ENCODE results near the gene CXCR5.

DNA sequence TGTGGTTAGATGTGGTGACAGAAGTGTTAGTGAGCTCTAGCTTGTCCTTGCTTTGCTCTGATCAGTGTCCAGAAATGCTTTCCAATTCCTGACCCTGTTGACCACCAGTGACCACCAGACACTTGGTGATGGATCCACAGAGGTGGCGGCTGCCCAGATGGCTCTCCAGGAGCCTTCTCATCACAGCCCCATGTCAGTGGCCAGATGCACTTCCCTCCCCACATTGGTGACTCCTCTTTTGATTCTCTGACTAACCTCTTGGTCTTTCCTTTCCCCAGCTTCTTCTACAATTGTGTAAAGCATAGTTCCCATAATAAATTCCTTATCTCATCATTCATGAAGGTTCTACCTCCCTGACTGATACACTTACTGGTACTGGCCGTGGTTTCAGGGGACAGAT, 40.1 kb upstream of the CXCR5 start:
- TF ChIP-seq CTCF (IDR thresholded peaks at IDR 0.05): no peak
- no peak for TF ChIP-seq POLR2A (IDR thresholded peaks at IDR 0.05)
- TF ChIP-seq POLR2AphosphoS5 (IDR thresholded peaks at IDR 0.05): no peak
